Kidney (tissue), 14 donors: ENCODE data around the gene STK17B. TPM values are rescaled to one million over a fixed set of nuclear protein-coding genes. Genes with fewer than 3 reads are reported as not detected.

ENCODE experiments used
- DNase-seq, 5 donors: peaks; one replicate each; pipeline ENCODE4 v3.0.0-alpha.2; 2013 to 2020
- FAIRE-seq: peaks from 2 replicates; lab custom pipeline; 2012; peaks lifted over from hg19 to GRCh38; lab: Jason Lieb, UNC
- H3K27ac ChIP-seq, 2 donors: one replicate each; pipeline ENCODE4 v1.7.0; 2013; ENCODE audit warnings: low read depth in 2 of 2, low read length in 2 of 2, inconsistent platforms in 1 of 2
- H3K27me3 ChIP-seq: one replicate; pipeline ENCODE4 v1.7.1; 2013; ENCODE audit warnings: low read length, inconsistent platforms; ENCODE audit not compliant: control insufficient read depth, insufficient read depth
- H3K36me3 ChIP-seq, 3 donors: one replicate each; pipeline versions ENCODE4 v1.7.0 to v1.7.1; 2013; ENCODE audit warnings: low read length in 3 of 3, control low read depth in 1 of 3, inconsistent platforms in 1 of 3; ENCODE audit not compliant: insufficient read depth in 3 of 3, control insufficient read depth in 2 of 3
- H3K4me1 ChIP-seq, 3 donors: one replicate each; pipeline versions ENCODE4 v1.7.0 to v1.7.1; 2013; ENCODE audit warnings: low read length in 3 of 3, inconsistent platforms in 1 of 3, low read depth in 1 of 3; ENCODE audit not compliant: control insufficient read depth in 2 of 3, insufficient read depth in 2 of 3
- H3K4me3 ChIP-seq, 3 donors: one replicate each; pipeline versions ENCODE4 v1.7.0 to v1.8.1; 2013; ENCODE audit warnings: low read length in 3 of 3, control low read depth in 1 of 3, inconsistent platforms in 1 of 3
- H3K9ac ChIP-seq, 3 donors: one replicate each; pipeline versions ENCODE4 v1.7.0 to v1.7.1; 2013; ENCODE audit warnings: low read length in 3 of 3, control low read depth in 1 of 3, inconsistent platforms in 1 of 3
- H3K9me3 ChIP-seq, 3 donors: one replicate each; pipeline versions ENCODE4 v1.7.0 to v1.7.1; 2013; ENCODE audit warnings: low read length in 3 of 3, control low read depth in 1 of 3, inconsistent platforms in 1 of 3; ENCODE audit not compliant: control insufficient read depth in 2 of 3, insufficient read depth in 1 of 3
- CTCF ChIP-seq: IDR thresholded peaks from 3 replicates; pipeline ENCODE4 v1.5.1; 2012; ENCODE audit warnings: mild to moderate bottlenecking, moderate library complexity, borderline replicate concordance; ENCODE audit not compliant: insufficient read depth; ENCODE audit errors: extremely low read depth
- intact Hi-C: fragments of 100-400 bp; cut with DNase I; formaldehyde crosslinking; loops from one replicate; pipeline ENCODE4 v1.11.1; 2022
- polyA plus RNA-seq: library from polyadenylated mRNA; stranded (reverse); fragments of 350-450 nt; fragmentation: Illumina TruSeq; extraction: RNeasy Lipid Tissue Mini Kit (QIAGEN cat#74804); gene quantifications from one replicate; pipeline ENCODE4 v1.2.3, GENCODE V29; 2014; ENCODE audit warnings: low read depth, low replicate concordance; ENCODE audit not compliant: insufficient read depth
- total RNA-seq: library from RNA; stranded (reverse); fragmentation: NEBNext Ultra II Directional; extraction: Animal tissue kit (Norgen Biotek cat#: 25700); gene quantifications from one replicate; pipeline ENCODE4 v1.2.1, GENCODE V29; 2021
- donor health status: control.
- donor health status: control.
- donor health status: control.
- donor health status: control.
- donor health status: control.
- donor health status: DM: yes; HTN: yes; CAD: no.
- donor health status: Normal renal cell carcinoma (clear cell type).

The STK17B gene
- total and polyA plus RNA-seq, 2 donors from 2014 or later = 3.4 to 41.0 TPM

GRCh38 chr2:196149948-196150347, 21.4 kb downstream of the STK17B start:
- no peak overlapping the region for H3K9ac ChIP-seq
- H3K9me3 ChIP-seq = no peaks in the 10 kb centered on the region
- DNase-seq (no peak), FAIRE-seq (no peak)
- intact Hi-C loops = no loop called here
- TF ChIP-seq CTCF = no peak
- H3K36me3 ChIP-seq = no peaks in the 10 kb centered on the region
- no peaks in the 10 kb centered on the region for H3K4me1 ChIP-seq
- no peak overlapping the region for H3K4me3 ChIP-seq
- H3K27me3 ChIP-seq = no peaks in the 10 kb centered on the region
- no peak overlapping the region for H3K27ac ChIP-seq

GRCh38 chr2:196148736-196149135, 22.6 kb downstream of the STK17B start:
- no peak for DNase-seq
- H3K4me1 ChIP-seq = no peaks in the 10 kb centered on the region
- H3K9ac ChIP-seq = no peak overlapping the region
- H3K27me3 ChIP-seq = no peaks in the 10 kb centered on the region
- TF ChIP-seq CTCF = no peak
- intact Hi-C loops = no loop called here
- peaks cover 0 to 4% (median under 1%) of the 10 kb centered on the region in 3 donors for H3K36me3 ChIP-seq
- no peak overlapping the region for H3K4me3 ChIP-seq
- H3K9me3 ChIP-seq = no peaks in the 10 kb centered on the region
- H3K27ac ChIP-seq = no peak overlapping the region
- no peak for FAIRE-seq

GRCh38 chr2:196145256-196145655, 26.1 kb downstream of the STK17B start:
- TF ChIP-seq CTCF = no peak
- intact Hi-C loops = no loop called here
- Histone ChIP-seq H3K4me3 (no peak overlapping the region), H3K4me1 (no peaks in the 10 kb centered on the region), H3K27me3 (no peaks in the 10 kb centered on the region), H3K9me3 (no peaks in the 10 kb centered on the region), H3K36me3 (peaks cover 0 to 6% (median 3%) of the 10 kb centered on the region in 3 donors), H3K9ac (no peak overlapping the region), H3K27ac (no peak overlapping the region)
- FAIRE-seq = no peak
- DNase-seq = no peak

- Histone ChIP-seq H3K36me3 (peaks cover 0 to 9% (median 3%) of the 10 kb centered on the region in 3 donors), H3K27ac (no peak overlapping the region), H3K27me3 (no peaks in the 10 kb centered on the region), H3K4me3 (no peak overlapping the region), H3K4me1 (no peaks in the 10 kb centered on the region), H3K9me3 (no peaks in the 10 kb centered on the region), H3K9ac (no peak overlapping the region)
- no peak for DNase-seq
- intact Hi-C loops = no loop called here
- no peak for TF ChIP-seq CTCF
- FAIRE-seq = no peak
Measured at GRCh38 chr2:196144513-196145126, 26.8 kb downstream of the STK17B start.
